ENCODE results near the gene GLS. TPM values are rescaled to one million over a fixed set of nuclear protein-coding genes. Genes with fewer than 3 reads are reported as not detected.

The GLS gene
- total RNA-seq, 1 donor from 2014 or later: 185 TPM

GRCh38 chr2:190929919-190930318 is 49.3 kb downstream of the GLS start:
- H3K4me1 Mint-ChIP-seq: peaks cover 19% of the 10 kb centered on the region
- no peak for TF ChIP-seq CTCF (IDR thresholded peaks at IDR 0.05; ENCODE audit: unreplicated experiment)
- peaks cover 27% of the 10 kb centered on the region for H3K36me3 Mint-ChIP-seq
- no peak overlapping the region for H3K4me3 Mint-ChIP-seq
- peaks cover 5% of the 10 kb centered on the region for H3K27me3 Mint-ChIP-seq (ENCODE audit: low read depth)
- DNase-seq (ENCODE audit: low spot score in 2 of 2, unreplicated experiment in 2 of 2): no peak
- no peaks in the 10 kb centered on the region for H3K9me3 Mint-ChIP-seq
- no peak overlapping the region for H3K27ac Mint-ChIP-seq

GRCh38 chr2:190930411-190930810 is 49.8 kb downstream of the GLS start:
- H3K4me1 Mint-ChIP-seq: peaks cover 19% of the 10 kb centered on the region
- TF ChIP-seq CTCF (IDR thresholded peaks at IDR 0.05; ENCODE audit: unreplicated experiment): no peak
- no peak for DNase-seq (ENCODE audit: low spot score in 2 of 2, unreplicated experiment in 2 of 2)
- H3K9me3 Mint-ChIP-seq: no peaks in the 10 kb centered on the region
- peaks cover 5% of the 10 kb centered on the region for H3K27me3 Mint-ChIP-seq (ENCODE audit: low read depth)
- H3K36me3 Mint-ChIP-seq: peaks cover 24% of the 10 kb centered on the region
- H3K27ac Mint-ChIP-seq: no peak overlapping the region
- H3K4me3 Mint-ChIP-seq: no peak overlapping the region

- Mint-ChIP-seq H3K4me3 (no peak overlapping the region), H3K4me1 (peaks cover 12% of the 10 kb centered on the region), H3K36me3 (peaks cover 22% of the 10 kb centered on the region)
These were observed 51.9 kb downstream of the GLS start for GRCh38 chr2:190932514-190932913.

GRCh38 chr2:190933361-190933760 is 52.7 kb downstream of the GLS start:
- Mint-ChIP-seq H3K36me3 (peaks cover 22% of the 10 kb centered on the region), H3K9me3 (no peaks in the 10 kb centered on the region), H3K27me3 (ENCODE audit: low read depth) (peaks cover 5% of the 10 kb centered on the region), H3K27ac (no peak overlapping the region), H3K4me1 (peaks cover 9% of the 10 kb centered on the region), H3K4me3 (no peak overlapping the region)
- DNase-seq (ENCODE audit: low spot score in 2 of 2, unreplicated experiment in 2 of 2): no peak
- no peak for TF ChIP-seq CTCF (IDR thresholded peaks at IDR 0.05; ENCODE audit: unreplicated experiment)

More at GRCh38 chr2:190932514-190932913, 51.9 kb downstream of the GLS start:
- no peak for DNase-seq (ENCODE audit: low spot score in 2 of 2, unreplicated experiment in 2 of 2)
- Mint-ChIP-seq H3K27me3 (ENCODE audit: low read depth) (peaks cover 5% of the 10 kb centered on the region), H3K9me3 (no peaks in the 10 kb centered on the region), H3K27ac (no peak overlapping the region)
- no peak for TF ChIP-seq CTCF (IDR thresholded peaks at IDR 0.05; ENCODE audit: unreplicated experiment)

GRCh38 chr2:190935054-190935453 is 54.4 kb downstream of the GLS start:
- H3K9me3 Mint-ChIP-seq: no peaks in the 10 kb centered on the region
- no peak overlapping the region for H3K4me3 Mint-ChIP-seq
- peaks cover 15% of the 10 kb centered on the region for H3K4me1 Mint-ChIP-seq
- peaks cover 16% of the 10 kb centered on the region for H3K36me3 Mint-ChIP-seq
- no peak for TF ChIP-seq CTCF (IDR thresholded peaks at IDR 0.05; ENCODE audit: unreplicated experiment)
- DNase-seq (ENCODE audit: low spot score in 2 of 2, unreplicated experiment in 2 of 2): no peak
- no peak overlapping the region for H3K27ac Mint-ChIP-seq
- peaks cover 3% of the 10 kb centered on the region for H3K27me3 Mint-ChIP-seq (ENCODE audit: low read depth)

GRCh38 chr2:190938771-190939335 is 58.2 kb downstream of the GLS start:
- Mint-ChIP-seq H3K4me3 (no peak overlapping the region), H3K4me1 (peaks cover 19% of the 10 kb centered on the region), H3K36me3 (peaks cover 4% of the 10 kb centered on the region), H3K9me3 (no peaks in the 10 kb centered on the region), H3K27ac (peak overlapping the region; percentile 33), H3K27me3 (ENCODE audit: low read depth) (no peaks in the 10 kb centered on the region)
- no peak for TF ChIP-seq CTCF (IDR thresholded peaks at IDR 0.05; ENCODE audit: unreplicated experiment)
- DNase-seq (ENCODE audit: low spot score in 2 of 2, unreplicated experiment in 2 of 2): no peak
